K562 (cell line): ENCODE results near the gene HAX1. TPM values are rescaled to one million over a fixed set of nuclear protein-coding genes. Genes with fewer than 3 reads are reported as not detected.
A peak's percentile ranks its signal among the peaks of the same experiment; 100 is the strongest.

Source experiments
- CREB5 ChIP-seq: fragments of 250-450 bp; sonication (Bioruptor Pico); IDR thresholded peaks from 2 replicates; pipeline ENCODE4 v1.5.0; 2020; ENCODE audit warnings: mild to moderate bottlenecking
- EZH2 ChIP-seq: IDR thresholded peaks from 2 replicates; pipeline ENCODE4 v1.6.1; 2012; ENCODE audit warnings: low read depth, mild to moderate bottlenecking, inconsistent platforms, low read length, borderline replicate concordance
- HDAC1 ChIP-seq, 2 experiments: fragments of 450-650 bp; IDR thresholded peaks; 2 replicates each; pipeline ENCODE4 v1.6.1; 2016 to 2017; ENCODE audit warnings: inconsistent platforms in 1 of 2, mild to moderate bottlenecking in 1 of 2, moderate library complexity in 1 of 2
- KDM5B ChIP-seq: fragments of 200-600 bp; sonication (generic); IDR thresholded peaks from 2 replicates; pipeline ENCODE4 v1.6.1; 2012; ENCODE audit warnings: low read depth, mild to moderate bottlenecking, moderate library complexity, low read length, control low read depth, inconsistent platforms; ENCODE audit not compliant: insufficient replicate concordance
- MEIS2 ChIP-seq: fragments of 450-650 bp; IDR thresholded peaks from 2 replicates; pipeline ENCODE4 v1.6.1; 2014; ENCODE audit warnings: mild to moderate bottlenecking; ENCODE audit not compliant: partially characterized antibody
- NR2F6 ChIP-seq: fragments of 450-650 bp; formaldehyde crosslinking; IDR thresholded peaks from 2 replicates; pipeline ENCODE4 v1.4.0; 2020; ENCODE audit warnings: mild to moderate bottlenecking
- POLR2A ChIP-seq: fragments of 450-650 bp; conservative IDR thresholded peaks from 2 replicates; pipeline ENCODE4 v1.6.1; 2016
- RB1 ChIP-seq: fragments of 450-650 bp; IDR thresholded peaks from 2 replicates; pipeline ENCODE4 v1.6.1; 2017; ENCODE audit warnings: low read depth, mild to moderate bottlenecking
- SMARCA4 ChIP-seq: fragments of 450-650 bp; IDR thresholded peaks from 2 replicates; pipeline ENCODE4 v1.6.1; 2016
- SMARCE1 ChIP-seq: fragments of 450-650 bp; IDR thresholded peaks from 2 replicates; pipeline ENCODE4 v1.7.1; 2016; ENCODE audit warnings: mild to moderate bottlenecking
- SNIP1 ChIP-seq: fragments of 450-650 bp; IDR thresholded peaks from 2 replicates; pipeline ENCODE4 v1.7.1; 2017; ENCODE audit warnings: low read depth, mild to moderate bottlenecking
- SP1 ChIP-seq: sonication (generic); formaldehyde crosslinking; IDR thresholded peaks from 2 replicates; pipeline ENCODE4 v1.8.1; 2022; ENCODE audit warnings: mild to moderate bottlenecking, missing genetic modification reagents
- polyA plus RNA-seq, 8 experiments: library from polyadenylated mRNA; depleted of rRNA in 4 of 8; stranded (reverse) in 5 of 8; unstranded in 3 of 8; fragments of >200 nt; fragmentation: Nextera tagmentation in 2 of 8; fragmentation: Illumina TruSeq in 1 of 8; extraction: Ambion mirVana in 2 of 8; extraction: Trizol in 1 of 8; gene quantifications; 2 replicates each; pipeline versions ENCODE4 v1.2.1 to v1.2.3, GENCODE V29; 2011 to 2014; ENCODE audit warnings: inconsistent platforms in 1 of 8, missing spikeins in 1 of 8
- total RNA-seq, 7 experiments: library from RNA; depleted of rRNA in 6 of 7; stranded (reverse); fragments of >200 nt in 6 of 7; fragmentation: Illumina TruSeq in 2 of 7; extraction: Trizol in 2 of 7; gene quantifications; 2 replicates each; pipeline versions ENCODE4 v1.2.1 to v1.2.3, GENCODE V29; 2011 to 2021; ENCODE audit warnings: low replicate concordance in 1 of 7
- TF ChIP-seq, protein P1 (sequence below): fragments of 200-600 bp; sonication (generic); IDR thresholded peaks from one replicate; pipeline ENCODE4 v1.6.1; 2012; ENCODE audit warnings: mild to moderate bottlenecking, low read depth, low read length, inconsistent platforms
- TF ChIP-seq, protein P2 (sequence below): fragments of 250-450 bp; sonication (Bioruptor Pico); IDR thresholded peaks from 2 replicates; pipeline ENCODE4 v1.5.1; 2021; ENCODE audit warnings: mild to moderate bottlenecking

The HAX1 gene
- total and polyA plus RNA-seq, 9 of the 15 experiments (the other 6 are each of a cell fraction or from before 2014, with no cell fraction given) = 143 to 492 (median 234) TPM

GRCh38 chr1:154313066-154313356 is 40.6 kb downstream of the HAX1 start (continued):
- TF ChIP-seq CREB5 (no peak), SMARCE1 (peak; percentile 93), KDM5B (peak; percentile 43), POLR2A (no peak), SMARCA4 (peak; percentile 94), EZH2 (no peak), RB1 (no peak), SNIP1 (no peak), NR2F6 (CRISPR knock-in tag) (no peak), HDAC1 (IDR thresholded peaks at IDR 0.05) (peak in 1 of 2 experiments; percentile 77; a peak in 2 of 4 replicates), SP1 (CRISPR knock-in tag) (0 out of 2 replicates have a peak, but pooled peaks have one; percentile 24), MEIS2 (peak; percentile 45)
- TF ChIP-seq, protein P1, sequence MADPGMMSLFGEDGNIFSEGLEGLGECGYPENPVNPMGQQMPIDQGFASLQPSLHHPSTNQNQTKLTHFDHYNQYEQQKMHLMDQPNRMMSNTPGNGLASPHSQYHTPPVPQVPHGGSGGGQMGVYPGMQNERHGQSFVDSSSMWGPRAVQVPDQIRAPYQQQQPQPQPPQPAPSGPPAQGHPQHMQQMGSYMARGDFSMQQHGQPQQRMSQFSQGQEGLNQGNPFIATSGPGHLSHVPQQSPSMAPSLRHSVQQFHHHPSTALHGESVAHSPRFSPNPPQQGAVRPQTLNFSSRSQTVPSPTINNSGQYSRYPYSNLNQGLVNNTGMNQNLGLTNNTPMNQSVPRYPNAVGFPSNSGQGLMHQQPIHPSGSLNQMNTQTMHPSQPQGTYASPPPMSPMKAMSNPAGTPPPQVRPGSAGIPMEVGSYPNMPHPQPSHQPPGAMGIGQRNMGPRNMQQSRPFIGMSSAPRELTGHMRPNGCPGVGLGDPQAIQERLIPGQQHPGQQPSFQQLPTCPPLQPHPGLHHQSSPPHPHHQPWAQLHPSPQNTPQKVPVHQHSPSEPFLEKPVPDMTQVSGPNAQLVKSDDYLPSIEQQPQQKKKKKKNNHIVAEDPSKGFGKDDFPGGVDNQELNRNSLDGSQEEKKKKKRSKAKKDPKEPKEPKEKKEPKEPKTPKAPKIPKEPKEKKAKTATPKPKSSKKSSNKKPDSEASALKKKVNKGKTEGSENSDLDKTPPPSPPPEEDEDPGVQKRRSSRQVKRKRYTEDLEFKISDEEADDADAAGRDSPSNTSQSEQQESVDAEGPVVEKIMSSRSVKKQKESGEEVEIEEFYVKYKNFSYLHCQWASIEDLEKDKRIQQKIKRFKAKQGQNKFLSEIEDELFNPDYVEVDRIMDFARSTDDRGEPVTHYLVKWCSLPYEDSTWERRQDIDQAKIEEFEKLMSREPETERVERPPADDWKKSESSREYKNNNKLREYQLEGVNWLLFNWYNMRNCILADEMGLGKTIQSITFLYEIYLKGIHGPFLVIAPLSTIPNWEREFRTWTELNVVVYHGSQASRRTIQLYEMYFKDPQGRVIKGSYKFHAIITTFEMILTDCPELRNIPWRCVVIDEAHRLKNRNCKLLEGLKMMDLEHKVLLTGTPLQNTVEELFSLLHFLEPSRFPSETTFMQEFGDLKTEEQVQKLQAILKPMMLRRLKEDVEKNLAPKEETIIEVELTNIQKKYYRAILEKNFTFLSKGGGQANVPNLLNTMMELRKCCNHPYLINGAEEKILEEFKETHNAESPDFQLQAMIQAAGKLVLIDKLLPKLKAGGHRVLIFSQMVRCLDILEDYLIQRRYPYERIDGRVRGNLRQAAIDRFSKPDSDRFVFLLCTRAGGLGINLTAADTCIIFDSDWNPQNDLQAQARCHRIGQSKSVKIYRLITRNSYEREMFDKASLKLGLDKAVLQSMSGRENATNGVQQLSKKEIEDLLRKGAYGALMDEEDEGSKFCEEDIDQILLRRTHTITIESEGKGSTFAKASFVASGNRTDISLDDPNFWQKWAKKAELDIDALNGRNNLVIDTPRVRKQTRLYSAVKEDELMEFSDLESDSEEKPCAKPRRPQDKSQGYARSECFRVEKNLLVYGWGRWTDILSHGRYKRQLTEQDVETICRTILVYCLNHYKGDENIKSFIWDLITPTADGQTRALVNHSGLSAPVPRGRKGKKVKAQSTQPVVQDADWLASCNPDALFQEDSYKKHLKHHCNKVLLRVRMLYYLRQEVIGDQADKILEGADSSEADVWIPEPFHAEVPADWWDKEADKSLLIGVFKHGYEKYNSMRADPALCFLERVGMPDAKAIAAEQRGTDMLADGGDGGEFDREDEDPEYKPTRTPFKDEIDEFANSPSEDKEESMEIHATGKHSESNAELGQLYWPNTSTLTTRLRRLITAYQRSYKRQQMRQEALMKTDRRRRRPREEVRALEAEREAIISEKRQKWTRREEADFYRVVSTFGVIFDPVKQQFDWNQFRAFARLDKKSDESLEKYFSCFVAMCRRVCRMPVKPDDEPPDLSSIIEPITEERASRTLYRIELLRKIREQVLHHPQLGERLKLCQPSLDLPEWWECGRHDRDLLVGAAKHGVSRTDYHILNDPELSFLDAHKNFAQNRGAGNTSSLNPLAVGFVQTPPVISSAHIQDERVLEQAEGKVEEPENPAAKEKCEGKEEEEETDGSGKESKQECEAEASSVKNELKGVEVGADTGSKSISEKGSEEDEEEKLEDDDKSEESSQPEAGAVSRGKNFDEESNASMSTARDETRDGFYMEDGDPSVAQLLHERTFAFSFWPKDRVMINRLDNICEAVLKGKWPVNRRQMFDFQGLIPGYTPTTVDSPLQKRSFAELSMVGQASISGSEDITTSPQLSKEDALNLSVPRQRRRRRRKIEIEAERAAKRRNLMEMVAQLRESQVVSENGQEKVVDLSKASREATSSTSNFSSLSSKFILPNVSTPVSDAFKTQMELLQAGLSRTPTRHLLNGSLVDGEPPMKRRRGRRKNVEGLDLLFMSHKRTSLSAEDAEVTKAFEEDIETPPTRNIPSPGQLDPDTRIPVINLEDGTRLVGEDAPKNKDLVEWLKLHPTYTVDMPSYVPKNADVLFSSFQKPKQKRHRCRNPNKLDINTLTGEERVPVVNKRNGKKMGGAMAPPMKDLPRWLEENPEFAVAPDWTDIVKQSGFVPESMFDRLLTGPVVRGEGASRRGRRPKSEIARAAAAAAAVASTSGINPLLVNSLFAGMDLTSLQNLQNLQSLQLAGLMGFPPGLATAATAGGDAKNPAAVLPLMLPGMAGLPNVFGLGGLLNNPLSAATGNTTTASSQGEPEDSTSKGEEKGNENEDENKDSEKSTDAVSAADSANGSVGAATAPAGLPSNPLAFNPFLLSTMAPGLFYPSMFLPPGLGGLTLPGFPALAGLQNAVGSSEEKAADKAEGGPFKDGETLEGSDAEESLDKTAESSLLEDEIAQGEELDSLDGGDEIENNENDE = no peak
- TF ChIP-seq, protein P2, sequence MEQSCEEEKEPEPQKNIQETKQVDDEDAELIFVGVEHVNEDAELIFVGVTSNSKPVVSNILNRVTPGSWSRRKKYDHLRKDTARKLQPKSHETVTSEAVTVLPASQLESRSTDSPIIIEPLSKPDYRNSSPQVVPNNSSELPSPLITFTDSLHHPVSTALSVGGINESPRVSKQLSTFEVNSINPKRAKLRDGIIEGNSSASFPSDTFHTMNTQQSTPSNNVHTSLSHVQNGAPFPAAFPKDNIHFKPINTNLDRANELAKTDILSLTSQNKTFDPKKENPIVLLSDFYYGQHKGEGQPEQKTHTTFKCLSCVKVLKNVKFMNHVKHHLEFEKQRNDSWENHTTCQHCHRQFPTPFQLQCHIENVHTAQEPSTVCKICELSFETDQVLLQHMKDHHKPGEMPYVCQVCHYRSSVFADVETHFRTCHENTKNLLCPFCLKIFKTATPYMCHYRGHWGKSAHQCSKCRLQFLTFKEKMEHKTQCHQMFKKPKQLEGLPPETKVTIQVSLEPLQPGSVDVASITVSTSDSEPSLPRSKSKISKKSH (CRISPR knock-in tag) = no peak
